Activated naive CD8-positive, alpha-beta T cell (primary cell): ENCODE data around the gene C5AR2.
"Not testable (repeated sequence)": the region's sequence is repeated elsewhere in the genome, so short reads cannot be mapped to it uniquely, and the experiment has no call there.

ENCODE experiments used
- H3K27ac Mint-ChIP-seq: one replicate; pipeline ENCODE4 v1.8.0; 2021; ENCODE audit warnings: mixed read lengths
- H3K27me3 Mint-ChIP-seq: one replicate; pipeline ENCODE4 v1.8.0; 2021; ENCODE audit warnings: mixed read lengths
- H3K36me3 Mint-ChIP-seq: one replicate; pipeline ENCODE4 v1.8.0; 2021; ENCODE audit warnings: mixed read lengths
- H3K4me1 Mint-ChIP-seq: one replicate; pipeline ENCODE4 v1.8.0; 2021; ENCODE audit warnings: low read depth, mixed read lengths
- H3K4me3 Mint-ChIP-seq: one replicate; pipeline ENCODE4 v1.8.0; 2021; ENCODE audit warnings: mild to moderate bottlenecking, mixed read lengths
- H3K9me3 Mint-ChIP-seq: one replicate; pipeline ENCODE4 v1.8.0; 2021; ENCODE audit warnings: low read depth, mixed read lengths

C5AR2 gene

DNA sequence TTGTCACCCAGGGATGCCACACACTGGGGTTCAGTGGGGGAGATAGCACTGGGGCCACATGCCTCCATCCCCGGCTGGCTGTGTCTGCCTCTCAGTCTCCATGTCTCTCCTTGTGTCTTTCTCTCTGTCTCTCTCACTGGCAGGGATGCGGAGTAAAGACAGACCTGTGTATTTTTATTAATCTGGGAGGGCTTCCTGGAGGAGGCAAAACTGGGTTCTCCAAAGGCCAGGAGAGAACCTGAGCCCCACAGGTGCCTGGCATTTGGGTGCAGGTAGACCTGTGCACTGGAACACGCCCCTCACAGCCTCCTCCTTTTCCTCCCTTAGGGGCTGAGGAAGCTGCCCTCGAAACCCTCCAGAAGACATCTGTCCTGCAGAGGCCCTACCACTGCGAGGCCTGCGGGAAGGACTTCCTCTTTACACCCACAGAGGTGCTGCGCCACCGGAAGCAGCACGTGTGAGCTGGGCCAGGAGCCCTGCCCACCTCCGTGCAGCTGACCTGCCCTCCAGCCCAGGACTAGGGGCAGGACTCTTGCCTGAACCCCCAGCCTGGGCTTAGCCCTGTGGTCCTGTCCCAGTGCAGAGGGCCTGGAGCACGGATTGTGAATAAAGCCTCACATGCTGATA lies 49.8 kb downstream of the C5AR2 start:
- no peaks in the 10 kb centered on the region for H3K36me3 Mint-ChIP-seq
- no peaks in the 10 kb centered on the region for H3K9me3 Mint-ChIP-seq
- no peaks in the 10 kb centered on the region for H3K27me3 Mint-ChIP-seq
- no peak overlapping the region for H3K4me3 Mint-ChIP-seq
- no peak overlapping the region for H3K27ac Mint-ChIP-seq
- peaks cover 17% of the 10 kb centered on the region for H3K4me1 Mint-ChIP-seq

DNA sequence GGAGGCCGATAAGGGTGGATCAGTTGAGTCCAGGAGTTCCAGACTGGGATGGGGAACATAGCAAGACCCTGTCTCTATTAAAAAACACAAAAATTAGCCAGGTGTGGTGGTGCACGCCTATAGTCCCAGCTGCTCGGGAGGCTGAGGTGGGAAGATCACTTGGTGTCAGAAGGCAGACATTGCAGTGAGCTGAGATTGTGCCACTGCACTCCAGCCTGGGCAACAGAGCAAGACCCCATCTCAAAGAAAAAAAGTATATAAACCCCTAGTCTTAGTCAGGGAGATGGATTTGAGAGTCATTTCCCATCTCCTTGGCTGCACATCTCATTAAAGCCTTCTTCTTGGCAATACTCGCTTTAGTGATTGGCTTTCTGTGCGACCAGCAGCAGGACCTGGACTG lies 51.9 kb downstream of the C5AR2 start:
- not testable (repeated sequence) for H3K9me3 Mint-ChIP-seq, H3K36me3 Mint-ChIP-seq, H3K4me3 Mint-ChIP-seq, H3K27me3 Mint-ChIP-seq, H3K27ac Mint-ChIP-seq
- H3K4me1 Mint-ChIP-seq: peaks cover 17% of the 10 kb centered on the region

DNA sequence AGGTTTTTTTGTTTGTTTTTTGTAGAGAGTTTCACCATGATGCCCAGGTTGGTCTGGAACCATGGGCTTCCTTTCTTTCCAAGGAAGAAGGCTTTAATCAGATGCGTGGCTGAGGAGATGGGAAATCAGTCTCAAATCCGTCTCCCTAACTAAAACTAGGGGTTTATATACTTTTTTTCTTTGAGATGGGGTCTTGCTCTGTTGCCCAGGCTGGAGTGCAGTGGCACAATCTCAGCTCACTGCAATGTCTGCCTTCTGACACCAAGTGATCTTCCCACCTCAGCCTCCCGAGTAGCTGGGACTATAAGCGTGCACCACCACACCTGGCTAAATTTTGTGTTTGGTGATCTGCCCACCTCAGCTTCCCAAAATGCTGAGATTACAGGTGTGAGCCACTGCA lies 52.6 kb downstream of the C5AR2 start:
- H3K27ac Mint-ChIP-seq, H3K36me3 Mint-ChIP-seq, H3K9me3 Mint-ChIP-seq, H3K4me3 Mint-ChIP-seq, H3K27me3 Mint-ChIP-seq: not testable (repeated sequence)
- H3K4me1 Mint-ChIP-seq: peaks cover 17% of the 10 kb centered on the region

DNA sequence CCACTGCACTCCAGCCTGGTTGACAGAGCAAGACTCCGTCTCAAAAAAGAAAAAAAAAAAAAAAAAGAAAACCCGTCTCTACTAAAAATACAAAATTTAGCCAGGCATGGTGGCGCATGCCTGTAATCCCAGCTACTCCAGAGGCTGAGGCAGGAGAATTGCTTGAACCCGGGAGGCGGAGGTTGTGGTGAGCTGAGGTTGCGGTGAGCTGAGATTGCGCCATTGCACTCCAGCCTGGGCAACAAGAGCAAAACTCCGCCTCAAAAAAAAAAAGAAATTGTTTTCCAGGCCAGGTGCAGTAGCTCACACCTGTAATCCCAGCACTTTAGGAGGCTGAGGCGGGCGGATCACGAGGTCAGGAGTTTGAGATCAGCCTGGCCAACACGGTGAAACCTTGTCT lies 54.6 kb downstream of the C5AR2 start:
- H3K27ac Mint-ChIP-seq: not testable (repeated sequence)

DNA sequence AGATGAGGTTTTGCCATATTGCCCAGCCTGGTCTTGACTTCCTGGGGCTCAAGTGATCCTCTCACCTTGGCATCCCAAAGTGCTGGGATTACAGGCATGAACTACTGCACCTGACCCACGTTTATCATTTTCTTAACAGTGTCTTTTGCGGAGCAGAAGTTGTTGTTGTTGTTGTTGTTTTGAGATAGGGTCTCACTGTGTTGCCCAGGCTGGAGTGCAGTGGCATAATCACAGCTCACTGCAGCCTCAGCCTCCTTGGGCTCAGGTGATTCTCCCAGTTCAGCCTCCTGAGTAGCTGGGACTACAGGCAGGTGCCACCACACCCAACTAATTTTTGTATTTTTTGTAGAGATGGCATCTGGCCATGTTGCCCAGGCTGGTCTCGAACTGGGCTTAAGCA lies 55.6 kb downstream of the C5AR2 start:
- H3K4me3 Mint-ChIP-seq, H3K27me3 Mint-ChIP-seq, H3K27ac Mint-ChIP-seq, H3K36me3 Mint-ChIP-seq, H3K9me3 Mint-ChIP-seq: not testable (repeated sequence)
- peaks cover 10% of the 10 kb centered on the region for H3K4me1 Mint-ChIP-seq

More for the DNA sequence above, 54.6 kb downstream of the C5AR2 start:
- H3K4me1 Mint-ChIP-seq: peaks cover 17% of the 10 kb centered on the region
- H3K4me3 Mint-ChIP-seq, H3K27me3 Mint-ChIP-seq, H3K9me3 Mint-ChIP-seq, H3K36me3 Mint-ChIP-seq: not testable (repeated sequence)

DNA sequence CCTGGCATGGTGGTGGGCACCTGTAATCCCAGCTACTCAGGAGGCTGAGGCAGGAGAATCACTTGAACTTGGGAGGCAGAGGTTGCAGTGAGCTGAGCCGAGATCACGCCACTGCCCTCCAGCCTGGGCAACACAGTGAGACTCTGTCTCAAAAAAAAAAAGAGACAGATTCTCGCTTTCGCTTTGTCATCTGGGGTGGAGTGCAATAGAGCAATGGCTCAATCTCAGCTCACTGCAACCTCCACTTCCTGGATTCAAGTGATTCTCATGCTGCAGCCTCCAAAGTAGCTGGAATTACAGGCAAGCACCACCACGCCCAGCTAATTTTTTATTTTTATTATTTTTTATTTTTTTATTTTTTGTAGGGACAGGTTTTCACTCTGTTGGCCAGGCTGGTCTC lies 56.7 kb downstream of the C5AR2 start:
- not testable (repeated sequence) for H3K36me3 Mint-ChIP-seq, H3K9me3 Mint-ChIP-seq, H3K4me3 Mint-ChIP-seq, H3K4me1 Mint-ChIP-seq, H3K27me3 Mint-ChIP-seq, H3K27ac Mint-ChIP-seq

DNA sequence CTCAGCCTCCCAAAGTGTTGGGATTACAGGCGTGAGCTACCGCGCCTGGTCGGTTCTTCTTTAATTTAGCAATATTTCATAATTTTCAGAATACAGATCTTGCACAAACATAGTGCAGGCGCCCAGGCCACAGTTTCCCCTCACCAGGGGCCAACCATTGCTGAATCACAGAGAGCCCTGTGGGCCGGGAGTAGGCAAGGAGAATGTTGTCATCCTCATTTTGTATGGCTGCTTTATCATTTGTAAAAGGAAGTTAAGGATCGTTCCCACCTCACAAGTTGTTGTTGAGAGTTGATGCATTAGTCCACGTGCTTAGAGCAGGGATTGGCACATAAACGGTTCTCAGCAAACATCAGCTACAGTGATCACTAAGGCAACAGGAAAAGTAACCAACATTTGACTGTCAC lies 57.2 kb downstream of the C5AR2 start:
- H3K4me1 Mint-ChIP-seq: peaks cover 4% of the 10 kb centered on the region
- H3K27me3 Mint-ChIP-seq: peaks cover 4% of the 10 kb centered on the region
- no peak overlapping the region for H3K27ac Mint-ChIP-seq
- no peaks in the 10 kb centered on the region for H3K36me3 Mint-ChIP-seq
- no peak overlapping the region for H3K4me3 Mint-ChIP-seq
- H3K9me3 Mint-ChIP-seq: no peaks in the 10 kb centered on the region

DNA sequence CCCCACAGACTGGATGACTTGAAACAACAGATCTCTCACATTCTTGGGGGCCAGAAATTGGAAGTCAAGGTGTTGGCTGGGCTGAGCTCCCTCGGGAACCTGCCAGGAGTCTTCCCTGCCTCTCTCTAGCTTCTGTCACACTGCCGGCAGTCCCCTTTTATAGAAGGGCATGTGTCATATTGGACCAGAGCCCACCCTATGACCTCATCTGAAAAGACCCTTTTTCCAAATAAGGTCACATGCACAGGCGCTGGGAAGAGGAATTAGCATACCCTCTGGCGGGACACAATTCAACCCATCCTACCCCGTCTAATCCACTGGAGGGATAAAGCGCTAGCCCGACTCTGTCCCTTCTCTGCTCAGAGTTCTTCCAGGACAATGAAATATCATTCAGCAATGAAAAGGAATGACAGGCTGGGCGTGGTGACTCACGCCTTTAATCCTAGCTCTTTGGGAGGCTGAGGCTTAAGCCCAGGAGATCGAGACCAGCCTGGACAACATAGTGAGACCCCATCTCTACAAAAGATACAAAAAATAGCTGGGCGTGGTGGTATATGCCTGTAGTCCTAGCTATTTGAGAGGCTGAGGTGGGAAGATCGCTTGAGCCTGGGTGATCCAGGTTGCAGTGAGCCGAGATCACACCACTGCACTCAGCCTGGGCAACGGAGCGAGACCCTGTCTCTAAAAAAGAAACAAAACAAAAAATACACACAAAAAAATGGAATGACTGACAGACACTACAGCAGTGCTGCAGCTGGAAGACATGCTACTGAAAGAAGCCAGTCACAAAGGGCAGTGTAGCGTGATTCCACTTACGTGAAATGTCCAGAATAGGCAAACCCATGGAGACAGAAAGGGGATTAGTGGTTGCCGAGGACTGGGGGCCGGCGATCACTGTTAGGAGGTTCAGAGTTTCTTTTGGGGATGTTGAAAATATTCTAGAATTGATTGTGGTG lies 58.8 kb downstream of the C5AR2 start:
- no peak overlapping the region for H3K27ac Mint-ChIP-seq
- no peaks in the 10 kb centered on the region for H3K9me3 Mint-ChIP-seq
- H3K27me3 Mint-ChIP-seq: peaks cover 8% of the 10 kb centered on the region
- no peaks in the 10 kb centered on the region for H3K36me3 Mint-ChIP-seq
- H3K4me3 Mint-ChIP-seq: no peak overlapping the region
- peaks cover 4% of the 10 kb centered on the region for H3K4me1 Mint-ChIP-seq

DNA sequence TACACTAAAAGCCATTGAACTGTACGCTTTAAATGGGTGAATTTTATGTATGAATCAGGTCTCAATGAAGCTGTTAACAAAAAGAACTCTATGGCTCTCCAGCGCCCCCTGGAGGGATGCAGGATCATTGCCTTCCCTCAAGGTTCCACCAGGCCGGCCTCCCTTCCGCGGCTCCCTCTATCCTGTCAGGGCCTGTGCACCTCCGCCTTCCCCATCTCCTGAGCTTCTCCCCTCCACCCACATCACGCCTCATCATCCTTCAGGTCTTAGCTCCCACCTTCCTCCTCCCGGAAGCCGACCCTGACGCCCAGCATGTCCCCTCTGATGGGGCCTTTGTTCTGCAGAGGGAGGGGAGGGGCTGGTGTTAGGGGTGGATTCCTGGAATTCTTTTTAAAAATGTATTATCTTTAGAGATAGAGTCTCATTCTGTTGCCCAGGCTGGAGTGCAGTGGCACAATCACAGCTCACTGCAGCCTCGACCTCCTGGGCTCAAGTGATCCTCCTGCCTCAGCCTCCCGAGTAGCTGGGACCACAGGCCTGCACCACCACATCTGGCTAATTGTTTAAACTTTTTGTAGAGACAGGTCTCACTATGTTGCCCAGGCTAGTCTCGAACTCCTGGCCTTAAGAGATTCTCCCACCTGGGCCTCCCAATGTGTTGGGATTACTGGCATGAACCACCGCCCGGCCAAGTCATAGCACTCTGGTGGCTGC lies 59.7 kb downstream of the C5AR2 start:
- Mint-ChIP-seq H3K4me1 (peaks cover 4% of the 10 kb centered on the region), H3K9me3 (no peaks in the 10 kb centered on the region), H3K27me3 (peaks cover 8% of the 10 kb centered on the region), H3K4me3 (no peak overlapping the region), H3K27ac (no peak overlapping the region), H3K36me3 (no peaks in the 10 kb centered on the region)
